Limb (tissue), 2 donors: Measurements from ENCODE around the gene CMTM2.
"Not testable (repeated sequence)": the region's sequence is repeated elsewhere in the genome, so short reads cannot be mapped to it uniquely, and the experiment has no call there.

Experiments used
- DNase-seq, 2 donors: peaks; one replicate each; pipeline ENCODE4 v3.0.0-alpha.2; 2016; ENCODE audit errors: extremely low spot score in 2 of 2

Gene CMTM2

GRCh38 chr16:66605979-66606751 is 26.9 kb downstream of the CMTM2 start:
- DNase-seq = no peak

- peak; percentile 76 to 92 for DNase-seq
Measured at GRCh38 chr16:66608241-66609138, 29.2 kb downstream of the CMTM2 start.

GRCh38 chr16:66609139-66609510 is 29.9 kb downstream of the CMTM2 start:
- no peak for DNase-seq

GRCh38 chr16:66610111-66610820 is 31.0 kb downstream of the CMTM2 start:
- DNase-seq = no peak

GRCh38 chr16:66611911-66612310 is 32.6 kb downstream of the CMTM2 start:
- DNase-seq = not testable (repeated sequence)

GRCh38 chr16:66612422-66612821 is 33.2 kb downstream of the CMTM2 start:
- DNase-seq = no peak

GRCh38 chr16:66614161-66614802 is 35.0 kb downstream of the CMTM2 start:
- DNase-seq = no peak

GRCh38 chr16:66616169-66616568 is 36.9 kb downstream of the CMTM2 start:
- no peak for DNase-seq

GRCh38 chr16:66616592-66616991 is 37.3 kb downstream of the CMTM2 start:
- no peak for DNase-seq

GRCh38 chr16:66617010-66617434 is 37.8 kb downstream of the CMTM2 start:
- DNase-seq = no peak

GRCh38 chr16:66617728-66618127 is 38.5 kb downstream of the CMTM2 start:
- no peak for DNase-seq

GRCh38 chr16:66618588-66619375 is 39.5 kb downstream of the CMTM2 start:
- DNase-seq = no peak

GRCh38 chr16:66619534-66620428 is 40.5 kb downstream of the CMTM2 start:
- DNase-seq = no peak

- no peak for DNase-seq
Measured at GRCh38 chr16:66620429-66620795, 41.1 kb downstream of the CMTM2 start.

- no peak for DNase-seq
Measured at GRCh38 chr16:66621973-66622372, 42.7 kb downstream of the CMTM2 start.

GRCh38 chr16:66622863-66623262 is 43.6 kb downstream of the CMTM2 start:
- DNase-seq = no peak

GRCh38 chr16:66623755-66624154 is 44.5 kb downstream of the CMTM2 start:
- DNase-seq = no peak

- not testable (repeated sequence) for DNase-seq
Measured at GRCh38 chr16:66627611-66628378, 48.5 kb downstream of the CMTM2 start.

GRCh38 chr16:66629856-66630255 is 50.6 kb downstream of the CMTM2 start:
- DNase-seq = no peak
